Liver (tissue), 9 donors: ENCODE measurements around the gene DHRSX. TPM values are rescaled to one million over a fixed set of nuclear protein-coding genes. Genes with fewer than 3 reads are reported as not detected.

Experiments
- DNase-seq: peaks from one replicate; pipeline ENCODE4 v3.0.0-alpha.2; 2017; ENCODE audit warnings: low spot score
- H3K27ac ChIP-seq, 2 donors: one replicate each; pipeline ENCODE4 v1.7.0; 2013; ENCODE audit warnings: inconsistent platforms in 2 of 2, low read length in 2 of 2, control low read depth in 1 of 2, low read depth in 1 of 2, mild to moderate bottlenecking in 1 of 2
- H3K27me3 ChIP-seq, 4 donors: one replicate each; pipeline versions ENCODE4 v1.6.1 to v1.7.0; 2013; ENCODE audit warnings: low read length in 3 of 4, inconsistent platforms in 1 of 4, mild to moderate bottlenecking in 1 of 4, moderate library complexity in 1 of 4; ENCODE audit not compliant: control insufficient read depth in 4 of 4, insufficient read depth in 4 of 4
- H3K36me3 ChIP-seq, 4 donors: one replicate each; pipeline versions ENCODE4 v1.6.1 to v1.7.0; 2013; ENCODE audit warnings: low read length in 3 of 4, mild to moderate bottlenecking in 3 of 4, low read depth in 1 of 4, moderate library complexity in 1 of 4; ENCODE audit not compliant: control insufficient read depth in 4 of 4, insufficient read depth in 3 of 4
- H3K4me1 ChIP-seq, 4 donors: one replicate each; pipeline versions ENCODE4 v1.6.1 to v1.7.0; 2013; ENCODE audit warnings: low read length in 3 of 4, mild to moderate bottlenecking in 3 of 4, moderate library complexity in 1 of 4; ENCODE audit not compliant: control insufficient read depth in 4 of 4, insufficient read depth in 4 of 4
- H3K4me3 ChIP-seq, 3 donors: one replicate each; pipeline versions ENCODE4 v1.6.1 to v1.7.0; 2013; ENCODE audit warnings: low read length in 3 of 3, control low read depth in 1 of 3, low read depth in 1 of 3, mild to moderate bottlenecking in 1 of 3
- H3K9ac ChIP-seq, 2 donors: one replicate each; pipeline ENCODE4 v1.7.0; 2013; ENCODE audit warnings: low read length in 2 of 2, mild to moderate bottlenecking in 2 of 2, moderate library complexity in 2 of 2, control low read depth in 1 of 2, low read depth in 1 of 2
- H3K9me3 ChIP-seq, 4 donors: one replicate each; pipeline versions ENCODE4 v1.6.1 to v1.7.0; 2013; ENCODE audit warnings: low read length in 3 of 4; ENCODE audit not compliant: control insufficient read depth in 4 of 4
- ATF3 ChIP-seq: IDR thresholded peaks from 2 replicates; pipeline ENCODE4 v1.6.1; 2016; ENCODE audit warnings: antibody characterized with exemption
- EGR1 ChIP-seq, 2 donors: IDR thresholded peaks; 2 replicates each; pipeline ENCODE4 v1.6.1; 2016 to 2018; ENCODE audit warnings: antibody characterized with exemption in 2 of 2, low read depth in 2 of 2
- FOXA1 ChIP-seq: IDR thresholded peaks from 2 replicates; pipeline ENCODE4 v1.6.1; 2016; ENCODE audit warnings: antibody characterized with exemption
- FOXA2 ChIP-seq: IDR thresholded peaks from 2 replicates; pipeline ENCODE4 v1.6.1; 2016; ENCODE audit warnings: antibody characterized with exemption
- GABPA ChIP-seq, 2 donors: IDR thresholded peaks in 1 of 2; conservative IDR thresholded peaks in 1 of 2; 2 replicates each; pipeline ENCODE4 v1.6.1; 2016; ENCODE audit warnings: antibody characterized with exemption in 2 of 2, mild to moderate bottlenecking in 1 of 2, moderate library complexity in 1 of 2
- HNF4A ChIP-seq, 2 donors: conservative IDR thresholded peaks; 2 replicates each; pipeline ENCODE4 v1.6.1; 2016; ENCODE audit warnings: antibody characterized with exemption in 2 of 2, mild to moderate bottlenecking in 2 of 2
- HNF4G ChIP-seq: IDR thresholded peaks from 2 replicates; pipeline ENCODE4 v1.6.1; 2016; ENCODE audit warnings: antibody characterized with exemption
- JUND ChIP-seq, 2 donors: IDR thresholded peaks; 2 replicates each; pipeline ENCODE4 v1.6.1; 2016; ENCODE audit warnings: antibody characterized with exemption in 2 of 2
- NR2F2 ChIP-seq: IDR thresholded peaks from 2 replicates; pipeline ENCODE4 v1.6.1; 2016; ENCODE audit warnings: antibody characterized with exemption
- RAD21 ChIP-seq, 2 donors: IDR thresholded peaks; 2 replicates each; pipeline ENCODE4 v1.6.1; 2016; ENCODE audit warnings: antibody characterized with exemption in 2 of 2, mild to moderate bottlenecking in 2 of 2
- REST ChIP-seq: IDR thresholded peaks from 2 replicates; pipeline ENCODE4 v1.6.1; 2016; ENCODE audit warnings: antibody characterized with exemption, mild to moderate bottlenecking
- RXRA ChIP-seq, 2 donors: IDR thresholded peaks; 2 replicates each; pipeline ENCODE4 v1.6.1; 2017 to 2018; ENCODE audit warnings: antibody characterized with exemption in 2 of 2, mild to moderate bottlenecking in 1 of 2
- SP1 ChIP-seq: IDR thresholded peaks from 2 replicates; pipeline ENCODE4 v1.6.1; 2018; ENCODE audit warnings: antibody characterized with exemption, mild to moderate bottlenecking
- TAF1 ChIP-seq: conservative IDR thresholded peaks from 2 replicates; pipeline ENCODE4 v1.6.1; 2016; ENCODE audit warnings: antibody characterized with exemption, mild to moderate bottlenecking
- YY1 ChIP-seq: IDR thresholded peaks from 2 replicates; pipeline ENCODE4 v1.6.1; 2016; ENCODE audit warnings: antibody characterized with exemption, mild to moderate bottlenecking
- ZBTB33 ChIP-seq: IDR thresholded peaks from 2 replicates; pipeline ENCODE4 v1.6.1; 2016; ENCODE audit warnings: antibody characterized with exemption
- WGBS: extraction: QIAGEN DNeasy Blood & Tissue Kit; methylation state at CpG from one replicate; pipeline ENCODE4 v1.1.7; 2013; 5-methylcytosine and 5-hydroxymethylcytosine counted together
- polyA plus RNA-seq, 2 donors: library from polyadenylated mRNA; stranded (reverse) in 1 of 2; unstranded in 1 of 2; fragments of 200-250 nt in 1 of 2; fragments of >200 nt in 1 of 2; fragmentation: Nextera tagmentation in 1 of 2; extraction: Ambion mirVana in 1 of 2; gene quantifications; one replicate each; pipeline versions ENCODE4 v1.2.1 to v1.2.3, GENCODE V29; 2013 to 2015
- total RNA-seq, 2 donors: library from RNA; depleted of rRNA; stranded (reverse); fragments of >200 nt; gene quantifications; one replicate each; pipeline ENCODE4 v1.2.3, GENCODE V29; 2014
- TF ChIP-seq, protein P1 (sequence below): fragments of 150-350 bp; IDR thresholded peaks from 2 replicates; pipeline ENCODE4 v1.5.1; 2017; ENCODE audit warnings: improper control_type of control experiment, low read depth, low read length; ENCODE audit not compliant: missing input control
- TF ChIP-seq, protein P2 (sequence below): IDR thresholded peaks from 2 replicates; pipeline ENCODE4 v1.6.1; 2016; ENCODE audit warnings: antibody characterized with exemption
- donor health status: healthy.
- donor health status: healthy.
- donor health status: healthy.
- donor health status: healthy.
- donor health status: healthy.

Gene DHRSX
- total and polyA plus RNA-seq, 4 donors: 17.2 to 35.2 (median 23.3) TPM

- peaks cover 0 to 5% (median 2%) of the 10 kb centered on the region in 4 donors for H3K36me3 ChIP-seq
- H3K4me3 ChIP-seq: no peak overlapping the region
- DNase-seq: no peak
- no peaks in the 10 kb centered on the region for H3K27me3 ChIP-seq
- no peak overlapping the region for H3K27ac ChIP-seq
- WGBS: 76% methylated on average over 3 of the region's 3 CpGs
- H3K4me1 ChIP-seq: no peaks in the 10 kb centered on the region
- no peak for TF ChIP-seq TAF1
- TF ChIP-seq GABPA (IDR thresholded peaks at IDR 0.05 in 1 of 2, conservative IDR thresholded peaks at IDR 0.05 in 1 of 2): no peak
- TF ChIP-seq YY1: no peak
- TF ChIP-seq FOXA1: no peak
- TF ChIP-seq, protein P1, sequence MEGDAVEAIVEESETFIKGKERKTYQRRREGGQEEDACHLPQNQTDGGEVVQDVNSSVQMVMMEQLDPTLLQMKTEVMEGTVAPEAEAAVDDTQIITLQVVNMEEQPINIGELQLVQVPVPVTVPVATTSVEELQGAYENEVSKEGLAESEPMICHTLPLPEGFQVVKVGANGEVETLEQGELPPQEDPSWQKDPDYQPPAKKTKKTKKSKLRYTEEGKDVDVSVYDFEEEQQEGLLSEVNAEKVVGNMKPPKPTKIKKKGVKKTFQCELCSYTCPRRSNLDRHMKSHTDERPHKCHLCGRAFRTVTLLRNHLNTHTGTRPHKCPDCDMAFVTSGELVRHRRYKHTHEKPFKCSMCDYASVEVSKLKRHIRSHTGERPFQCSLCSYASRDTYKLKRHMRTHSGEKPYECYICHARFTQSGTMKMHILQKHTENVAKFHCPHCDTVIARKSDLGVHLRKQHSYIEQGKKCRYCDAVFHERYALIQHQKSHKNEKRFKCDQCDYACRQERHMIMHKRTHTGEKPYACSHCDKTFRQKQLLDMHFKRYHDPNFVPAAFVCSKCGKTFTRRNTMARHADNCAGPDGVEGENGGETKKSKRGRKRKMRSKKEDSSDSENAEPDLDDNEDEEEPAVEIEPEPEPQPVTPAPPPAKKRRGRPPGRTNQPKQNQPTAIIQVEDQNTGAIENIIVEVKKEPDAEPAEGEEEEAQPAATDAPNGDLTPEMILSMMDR: no peak
- no peak for TF ChIP-seq FOXA2
- no peak for TF ChIP-seq NR2F2
- TF ChIP-seq JUND (IDR thresholded peaks at IDR 0.05): no peak
- no peak for TF ChIP-seq HNF4A (conservative IDR thresholded peaks at IDR 0.05)
- TF ChIP-seq, protein P2, sequence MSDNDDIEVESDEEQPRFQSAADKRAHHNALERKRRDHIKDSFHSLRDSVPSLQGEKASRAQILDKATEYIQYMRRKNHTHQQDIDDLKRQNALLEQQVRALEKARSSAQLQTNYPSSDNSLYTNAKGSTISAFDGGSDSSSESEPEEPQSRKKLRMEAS: no peak
- no peak for TF ChIP-seq RAD21 (IDR thresholded peaks at IDR 0.05)
- TF ChIP-seq ZBTB33: no peak
- no peak for TF ChIP-seq REST
- TF ChIP-seq HNF4G: no peak
- TF ChIP-seq RXRA (IDR thresholded peaks at IDR 0.05): no peak
- no peak for TF ChIP-seq SP1
- no peak overlapping the region for H3K9ac ChIP-seq
- no peaks in the 10 kb centered on the region for H3K9me3 ChIP-seq
Observed at GRCh38 chrX:2385224-2385623, 115.6 kb downstream of the DHRSX start.

DNA sequence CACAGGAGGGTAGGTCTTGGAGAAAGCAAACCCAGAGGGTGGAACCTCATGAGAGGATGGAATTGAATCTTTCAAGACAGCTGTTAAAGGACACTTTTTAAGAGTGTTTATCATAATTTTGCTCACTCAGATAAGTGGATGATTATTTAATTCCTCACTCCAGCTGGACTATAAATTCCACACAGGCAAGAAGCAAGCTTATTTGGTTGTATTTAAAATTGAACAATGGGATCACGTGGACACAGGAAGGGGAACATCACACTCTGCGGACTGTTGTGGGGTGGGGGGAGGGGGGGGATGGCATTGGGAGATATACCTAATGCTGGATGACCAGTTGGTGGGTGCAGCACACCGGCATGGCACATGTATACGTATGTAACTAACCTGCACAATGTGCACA, 116.3 kb downstream of the DHRSX start:
- WGBS: 94% methylated on average over 4 of the region's 4 CpGs
- Histone ChIP-seq H3K4me1 (no peaks in the 10 kb centered on the region), H3K36me3 (peaks cover 0 to 5% (median 2%) of the 10 kb centered on the region in 4 donors), H3K27ac (no peak overlapping the region), H3K9me3 (no peaks in the 10 kb centered on the region), H3K27me3 (no peaks in the 10 kb centered on the region), H3K4me3 (no peak overlapping the region), H3K9ac (no peak overlapping the region)
- DNase-seq: no peak
- no peak for TF ChIP-seq EGR1 (IDR thresholded peaks at IDR 0.05; ENCODE audit: low read depth in 2 of 2)
- TF ChIP-seq GABPA (IDR thresholded peaks at IDR 0.05 in 1 of 2, conservative IDR thresholded peaks at IDR 0.05 in 1 of 2): no peak
- TF ChIP-seq, protein P2: no peak
- TF ChIP-seq NR2F2: no peak
- no peak for TF ChIP-seq REST
- no peak for TF ChIP-seq HNF4G
- TF ChIP-seq RAD21 (IDR thresholded peaks at IDR 0.05): no peak
- TF ChIP-seq HNF4A (conservative IDR thresholded peaks at IDR 0.05): no peak
- TF ChIP-seq RXRA (IDR thresholded peaks at IDR 0.05): no peak
- TF ChIP-seq FOXA2: no peak
- no peak for TF ChIP-seq SP1
- no peak for TF ChIP-seq ATF3
- TF ChIP-seq TAF1: no peak
- TF ChIP-seq YY1: no peak
- TF ChIP-seq ZBTB33: no peak
